Memory B cell (primary cell): ENCODE data around the gene KRTAP6-2.

ENCODE experiments used
- ATAC-seq: fragments of 150-1000 bp; cut with Tn5 transposase; 2 replicates; pipeline ENCODE4 v1.10.0; 2021; ENCODE audit warnings: low read depth, mild to moderate bottlenecking, moderate library complexity
- DNase-seq, 2 donors: peaks; one replicate each; pipeline ENCODE4 v3.0.0; 2022; ENCODE audit warnings: low spot score in 2 of 2
- H3K27ac Mint-ChIP-seq: one replicate; pipeline ENCODE4 v1.8.0; 2022; ENCODE audit warnings: mild to moderate bottlenecking, moderate library complexity, mixed read lengths
- H3K27me3 Mint-ChIP-seq: one replicate; pipeline ENCODE4 v1.8.0; 2022; ENCODE audit warnings: mixed read lengths
- H3K36me3 Mint-ChIP-seq: one replicate; pipeline ENCODE4 v1.8.0; 2022; ENCODE audit warnings: mild to moderate bottlenecking, mixed read lengths
- H3K4me1 Mint-ChIP-seq: one replicate; pipeline ENCODE4 v1.8.0; 2022; ENCODE audit warnings: mixed read lengths
- H3K4me3 Mint-ChIP-seq: one replicate; pipeline ENCODE4 v1.8.0; 2022; ENCODE audit warnings: mild to moderate bottlenecking, moderate library complexity, mixed read lengths
- H3K9me3 Mint-ChIP-seq: one replicate; pipeline ENCODE4 v1.8.0; 2022; ENCODE audit warnings: mixed read lengths

Gene KRTAP6-2

DNA sequence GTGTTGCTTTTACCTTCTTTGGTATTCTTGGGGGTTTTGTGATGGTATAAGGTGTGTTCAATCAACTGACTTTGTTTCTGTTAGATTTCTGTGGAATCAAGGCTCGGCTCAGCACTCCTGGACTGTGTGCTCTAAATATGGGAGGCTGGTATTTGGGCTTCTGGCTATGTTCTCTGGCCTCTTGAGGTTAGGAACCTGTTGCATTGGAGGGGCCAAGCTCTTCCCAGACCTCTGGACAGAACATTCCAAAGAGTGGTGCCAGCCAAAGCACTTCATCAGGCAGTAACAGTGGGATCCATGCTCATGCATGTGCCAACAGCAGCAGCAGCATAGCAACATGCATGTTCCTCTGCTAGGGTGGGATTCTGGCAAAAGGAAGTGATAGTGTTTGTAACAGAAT is 45.9 kb downstream of the KRTAP6-2 start:
- Mint-ChIP-seq H3K4me3 (no peak overlapping the region), H3K4me1 (no peaks in the 10 kb centered on the region), H3K27ac (no peak overlapping the region), H3K36me3 (no peaks in the 10 kb centered on the region), H3K27me3 (no peaks in the 10 kb centered on the region), H3K9me3 (peaks cover 6% of the 10 kb centered on the region)
- DNase-seq (no peak), ATAC-seq (no peak)
